A673 (cell line): ENCODE measurements around the gene R3HDM4.

Experiments used
- EZH2 ChIP-seq: fragments of 200-600 bp; sonication (generic); IDR thresholded peaks from 2 replicates; pipeline ENCODE4 v1.6.1; 2017; ENCODE audit warnings: borderline replicate concordance, low read depth, mild to moderate bottlenecking, mixed read lengths, antibody characterized with exemption, low read length; ENCODE audit not compliant: poor library complexity, severe bottlenecking
- TF ChIP-seq, protein P1 (sequence below): fragments of 300-800, 200-600 bp; sonication (generic); conservative IDR thresholded peaks from 2 replicates; pipeline ENCODE4 v1.5.1; 2017; ENCODE audit warnings: low read depth, mild to moderate bottlenecking, antibody characterized with exemption, low read length, moderate library complexity, mixed read lengths

DNA sequence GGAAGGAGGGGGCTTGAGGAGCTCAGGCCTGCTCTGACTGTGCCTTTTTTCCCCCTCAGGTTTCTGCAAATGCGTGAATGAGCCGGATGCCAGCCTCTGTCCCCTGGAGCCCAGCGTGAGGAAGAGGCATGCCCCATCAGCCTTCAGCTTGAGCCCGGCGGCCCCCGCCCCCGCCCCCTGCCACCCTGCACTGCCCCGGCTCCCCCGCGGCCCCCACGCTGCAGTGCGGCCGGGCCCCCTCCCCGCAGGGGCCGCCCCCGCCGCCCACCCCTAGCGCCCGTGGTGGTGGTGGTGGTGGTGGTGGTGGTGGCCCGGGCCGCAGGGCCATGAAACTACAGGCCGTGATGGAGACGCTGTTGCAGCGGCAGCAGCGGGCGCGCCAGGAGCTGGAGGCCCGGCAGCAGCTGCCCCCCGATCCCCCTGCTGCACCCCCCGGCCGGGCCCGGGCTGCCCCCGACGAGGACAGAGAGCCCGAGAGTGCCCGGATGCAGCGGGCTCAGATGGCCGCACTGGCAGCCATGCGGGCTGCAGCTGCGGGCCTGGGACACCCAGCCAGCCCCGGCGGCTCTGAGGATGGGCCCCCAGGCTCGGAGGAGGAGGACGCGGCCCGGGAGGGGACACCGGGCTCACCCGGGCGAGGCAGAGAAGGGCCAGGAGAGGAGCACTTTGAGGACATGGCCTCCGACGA, 16.3 kb upstream of the R3HDM4 start:
- TF ChIP-seq, protein P1, sequence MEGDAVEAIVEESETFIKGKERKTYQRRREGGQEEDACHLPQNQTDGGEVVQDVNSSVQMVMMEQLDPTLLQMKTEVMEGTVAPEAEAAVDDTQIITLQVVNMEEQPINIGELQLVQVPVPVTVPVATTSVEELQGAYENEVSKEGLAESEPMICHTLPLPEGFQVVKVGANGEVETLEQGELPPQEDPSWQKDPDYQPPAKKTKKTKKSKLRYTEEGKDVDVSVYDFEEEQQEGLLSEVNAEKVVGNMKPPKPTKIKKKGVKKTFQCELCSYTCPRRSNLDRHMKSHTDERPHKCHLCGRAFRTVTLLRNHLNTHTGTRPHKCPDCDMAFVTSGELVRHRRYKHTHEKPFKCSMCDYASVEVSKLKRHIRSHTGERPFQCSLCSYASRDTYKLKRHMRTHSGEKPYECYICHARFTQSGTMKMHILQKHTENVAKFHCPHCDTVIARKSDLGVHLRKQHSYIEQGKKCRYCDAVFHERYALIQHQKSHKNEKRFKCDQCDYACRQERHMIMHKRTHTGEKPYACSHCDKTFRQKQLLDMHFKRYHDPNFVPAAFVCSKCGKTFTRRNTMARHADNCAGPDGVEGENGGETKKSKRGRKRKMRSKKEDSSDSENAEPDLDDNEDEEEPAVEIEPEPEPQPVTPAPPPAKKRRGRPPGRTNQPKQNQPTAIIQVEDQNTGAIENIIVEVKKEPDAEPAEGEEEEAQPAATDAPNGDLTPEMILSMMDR = no peak
- TF ChIP-seq EZH2 = no peak
